SK-N-SH (cell line): ENCODE data around the gene FJX1. TPM values are rescaled to one million over a fixed set of nuclear protein-coding genes. Genes with fewer than 3 reads are reported as not detected.
A peak's percentile ranks its signal among the peaks of the same experiment; 100 is the strongest.

ENCODE experiments used
- CTCF ChIA-PET: fragments of 300-600, 350-600 bp; formaldehyde crosslinking; extraction: SDS; loops from one replicate; lab custom pipeline; 2021; lab: Yijun Ruan, JAX
- POLR2A ChIA-PET: fragments of 350-600 bp; sonication (Branson Sonifier 250); formaldehyde crosslinking; extraction: SDS; loops from one replicate; lab custom pipeline; 2020; ENCODE audit warnings: antibody characterized with exemption, inconsistent platforms; lab: Yijun Ruan, JAX
- DNase-seq: peaks from one replicate; pipeline ENCODE4 v3.0.0; 2012
- H2AFZ ChIP-seq: fragments of 200-600 bp; sonication (generic); 2 replicates; pipeline ENCODE4 v1.8.1; 2016; ENCODE audit warnings: antibody characterized with exemption, mild to moderate bottlenecking, low read depth
- H3F3A ChIP-seq: fragments of 200-600 bp; sonication (generic); replicated peaks from 2 replicates; pipeline ENCODE3; 2016; ENCODE audit warnings: antibody characterized with exemption, mild to moderate bottlenecking; ENCODE audit not compliant: insufficient read depth
- H3K27ac ChIP-seq, 2 experiments: fragments of 200-500 bp in 1 of 2; fragments of 200-600 bp in 1 of 2; sonication (Bioruptor generic) in 1 of 2; sonication (generic), shearing (Covaris generic) in 1 of 2; 2 replicates each; pipeline versions ENCODE4 v1.5.1 to v1.6.1; 2014 to 2016; ENCODE audit warnings: low read depth in 2 of 2, inconsistent platforms in 1 of 2, low read length in 1 of 2, mild to moderate bottlenecking in 1 of 2, mixed read lengths in 1 of 2
- H3K27me3 ChIP-seq: fragments of 200-600 bp; sonication (generic), shearing (Covaris generic); 2 replicates; pipeline ENCODE4 v1.6.1; 2016; ENCODE audit warnings: mixed run types; ENCODE audit not compliant: insufficient read depth
- H3K36me3 ChIP-seq, 2 experiments: fragments of 200-500 bp in 1 of 2; fragments of 200-600 bp in 1 of 2; sonication (Bioruptor generic) in 1 of 2; sonication (generic) in 1 of 2; replicated peaks in 1 of 2; 2 replicates each; pipeline versions ENCODE3 to v1.5.1; 2014 to 2016; ENCODE audit warnings: low read length in 1 of 2, mild to moderate bottlenecking in 1 of 2; ENCODE audit not compliant: insufficient read depth in 2 of 2, control insufficient read depth in 1 of 2
- H3K4me1 ChIP-seq, 2 experiments: fragments of 200-500 bp in 1 of 2; fragments of 200-600 bp in 1 of 2; sonication (Bioruptor generic) in 1 of 2; sonication (generic), shearing (Covaris generic) in 1 of 2; 2 replicates each; pipeline versions ENCODE4 v1.5.1 to v1.6.1; 2014 to 2016; ENCODE audit warnings: low read depth in 1 of 2, low read length in 1 of 2, mixed run types in 1 of 2; ENCODE audit not compliant: insufficient read depth in 2 of 2, control insufficient read depth in 1 of 2
- H3K4me2 ChIP-seq: fragments of 200-600 bp; sonication (generic), shearing (Covaris generic); 2 replicates; pipeline ENCODE4 v1.6.1; 2017; ENCODE audit warnings: mixed run types
- H3K4me3 ChIP-seq, 2 experiments: fragments of 200-500 bp in 1 of 2; fragments of 200-600 bp in 1 of 2; sonication (Bioruptor generic) in 1 of 2; sonication (generic), shearing (Covaris generic) in 1 of 2; 2 replicates each; pipeline versions ENCODE4 v1.5.1 to v1.8.1; 2014 to 2016; ENCODE audit warnings: low read depth in 2 of 2, inconsistent platforms in 1 of 2, low read length in 1 of 2, mild to moderate bottlenecking in 1 of 2, mixed read lengths in 1 of 2, moderate library complexity in 1 of 2
- H3K79me2 ChIP-seq: fragments of 200-600 bp; sonication (generic); 2 replicates; pipeline ENCODE4 v1.8.1; 2017; ENCODE audit warnings: mild to moderate bottlenecking; ENCODE audit not compliant: insufficient read depth
- H3K9ac ChIP-seq: fragments of 200-600 bp; sonication (generic); 2 replicates; pipeline ENCODE4 v1.6.1; 2017; ENCODE audit warnings: mixed run types
- H3K9me2 ChIP-seq: fragments of 200-600 bp; sonication (generic); 2 replicates; pipeline ENCODE4 v1.6.1; 2017; ENCODE audit warnings: mixed run types
- H3K9me3 ChIP-seq: fragments of 200-600 bp; sonication (generic); 2 replicates; pipeline ENCODE4 v1.6.1; 2017; ENCODE audit warnings: mixed run types, mild to moderate bottlenecking, moderate library complexity
- H4K20me1 ChIP-seq: fragments of 200-600 bp; sonication (generic); 2 replicates; pipeline ENCODE4 v1.6.1; 2017; ENCODE audit warnings: mild to moderate bottlenecking, mixed run types; ENCODE audit not compliant: insufficient read depth
- ELF1 ChIP-seq: IDR thresholded peaks from 2 replicates; pipeline ENCODE4 v1.4.0; 2012
- EP300 ChIP-seq, 2 experiments: IDR thresholded peaks; 2 replicates each; pipeline versions ENCODE4 v1.4.0 to v1.6.1; 2012; ENCODE audit warnings: borderline replicate concordance in 1 of 2, low read depth in 1 of 2, low read length in 1 of 2
- FOXJ3 ChIP-seq: sonication (generic); formaldehyde crosslinking; IDR thresholded peaks from 2 replicates; pipeline ENCODE4 v1.5.1; 2020; ENCODE audit warnings: mild to moderate bottlenecking, missing genetic modification reagents
- FOXM1 ChIP-seq: IDR thresholded peaks from 2 replicates; pipeline ENCODE4 v1.4.0; 2012; ENCODE audit warnings: low read depth, mild to moderate bottlenecking
- MXI1 ChIP-seq: IDR thresholded peaks from 2 replicates; pipeline ENCODE4 v1.6.1; 2012; ENCODE audit warnings: mild to moderate bottlenecking, low read depth, low read length, improper control_type of control experiment
- POLR2AphosphoS5 ChIP-seq: IDR thresholded peaks from 2 replicates; pipeline ENCODE4 v1.6.1; 2012; ENCODE audit warnings: low read depth, low read length
- RAD21 ChIP-seq: IDR thresholded peaks from 2 replicates; pipeline ENCODE4 v1.6.1; 2012; ENCODE audit warnings: mild to moderate bottlenecking, low read length
- RFX5 ChIP-seq: IDR thresholded peaks from 2 replicates; pipeline ENCODE4 v1.6.1; 2012; ENCODE audit warnings: mild to moderate bottlenecking, improper control_type of control experiment, low read length
- SIN3A ChIP-seq: IDR thresholded peaks from 2 replicates; pipeline ENCODE4 v1.6.1; 2012; ENCODE audit warnings: low read depth, mild to moderate bottlenecking, low read length, moderate library complexity, borderline replicate concordance
- SMC3 ChIP-seq: IDR thresholded peaks from 2 replicates; pipeline ENCODE4 v1.6.1; 2012; ENCODE audit warnings: low read depth, low read length, improper control_type of control experiment
- TEAD4 ChIP-seq: IDR thresholded peaks from 2 replicates; pipeline ENCODE4 v1.4.0; 2012; ENCODE audit warnings: mild to moderate bottlenecking, borderline replicate concordance; ENCODE audit not compliant: insufficient read depth
- YY1 ChIP-seq: IDR thresholded peaks from 2 replicates; pipeline ENCODE4 v1.4.0; 2012; ENCODE audit warnings: low read depth, mild to moderate bottlenecking
- WGBS: methylation state at CpG from one replicate; pipeline ENCODE4 v1.1.6; 2017; ENCODE audit warnings: low lambda C conversion rate; 5-methylcytosine and 5-hydroxymethylcytosine counted together
- polyA plus RNA-seq, 3 experiments: library from polyadenylated mRNA; depleted of rRNA; stranded (reverse); fragments of >200 nt; gene quantifications; 2 replicates each; pipeline ENCODE4 v1.2.3, GENCODE V29; 2012
- TF ChIP-seq, protein P1 (sequence below): fragments of 200-600 bp; sonication (generic); IDR thresholded peaks from 2 replicates; pipeline ENCODE4 v1.6.1; 2017; ENCODE audit warnings: antibody characterized with exemption, mild to moderate bottlenecking, moderate library complexity
- TF ChIP-seq, protein P2 (sequence below): IDR thresholded peaks from 2 replicates; pipeline ENCODE4; 2012
- TF ChIP-seq, protein P3 (sequence below): fragments of 150-350 bp; IDR thresholded peaks from 2 replicates; pipeline ENCODE4 v1.6.1; 2017; ENCODE audit warnings: antibody characterized with exemption, low read length, low read depth, borderline replicate concordance
- TF ChIP-seq, protein P4 (sequence below): IDR thresholded peaks from 2 replicates; pipeline ENCODE4 v1.4.0; 2012; ENCODE audit warnings: low read depth, borderline replicate concordance

The FJX1 gene
- polyA plus RNA-seq, 1 of the 3 experiments (the other 2 are of a cell fraction): 34.5 TPM

GRCh38 chr11:35615921-35616900 is 2.0 kb upstream of the FJX1 start:
- Histone ChIP-seq H4K20me1 (no peaks in the 10 kb centered on the region), H3K9me3 (no peaks in the 10 kb centered on the region), H3K9me2 (no peaks in the 10 kb centered on the region), H3K27ac (peak overlapping the region in 1 of 2 experiments; percentile 94; a peak in 2 of 4 replicates), H3K4me3 (no peak overlapping the region), H3K27me3 (no peaks in the 10 kb centered on the region), H3K36me3 (peaks cover 0 to 1% of the 10 kb centered on the region in 2 experiments), H2AFZ (no peak overlapping the region), H3K4me1 (peaks cover 24 to 35% of the 10 kb centered on the region in 2 experiments), H3F3A (peaks cover 20% of the 10 kb centered on the region), H3K4me2 (no peak overlapping the region), H3K9ac (no peak overlapping the region), H3K79me2 (peaks cover 25% of the 10 kb centered on the region)
- peak; percentile 52 for DNase-seq
- POLR2A ChIA-PET: no interaction called here
- 29% methylated on average over 8 of the region's 8 CpGs for WGBS
- TF ChIP-seq ELF1 (no peak), SMC3 (peak; percentile 70), POLR2AphosphoS5 (no peak), RAD21 (peak; percentile 90), MXI1 (no peak)
- TF ChIP-seq, protein P1, sequence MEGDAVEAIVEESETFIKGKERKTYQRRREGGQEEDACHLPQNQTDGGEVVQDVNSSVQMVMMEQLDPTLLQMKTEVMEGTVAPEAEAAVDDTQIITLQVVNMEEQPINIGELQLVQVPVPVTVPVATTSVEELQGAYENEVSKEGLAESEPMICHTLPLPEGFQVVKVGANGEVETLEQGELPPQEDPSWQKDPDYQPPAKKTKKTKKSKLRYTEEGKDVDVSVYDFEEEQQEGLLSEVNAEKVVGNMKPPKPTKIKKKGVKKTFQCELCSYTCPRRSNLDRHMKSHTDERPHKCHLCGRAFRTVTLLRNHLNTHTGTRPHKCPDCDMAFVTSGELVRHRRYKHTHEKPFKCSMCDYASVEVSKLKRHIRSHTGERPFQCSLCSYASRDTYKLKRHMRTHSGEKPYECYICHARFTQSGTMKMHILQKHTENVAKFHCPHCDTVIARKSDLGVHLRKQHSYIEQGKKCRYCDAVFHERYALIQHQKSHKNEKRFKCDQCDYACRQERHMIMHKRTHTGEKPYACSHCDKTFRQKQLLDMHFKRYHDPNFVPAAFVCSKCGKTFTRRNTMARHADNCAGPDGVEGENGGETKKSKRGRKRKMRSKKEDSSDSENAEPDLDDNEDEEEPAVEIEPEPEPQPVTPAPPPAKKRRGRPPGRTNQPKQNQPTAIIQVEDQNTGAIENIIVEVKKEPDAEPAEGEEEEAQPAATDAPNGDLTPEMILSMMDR: peak; percentile 86
- TF ChIP-seq, protein P2, sequence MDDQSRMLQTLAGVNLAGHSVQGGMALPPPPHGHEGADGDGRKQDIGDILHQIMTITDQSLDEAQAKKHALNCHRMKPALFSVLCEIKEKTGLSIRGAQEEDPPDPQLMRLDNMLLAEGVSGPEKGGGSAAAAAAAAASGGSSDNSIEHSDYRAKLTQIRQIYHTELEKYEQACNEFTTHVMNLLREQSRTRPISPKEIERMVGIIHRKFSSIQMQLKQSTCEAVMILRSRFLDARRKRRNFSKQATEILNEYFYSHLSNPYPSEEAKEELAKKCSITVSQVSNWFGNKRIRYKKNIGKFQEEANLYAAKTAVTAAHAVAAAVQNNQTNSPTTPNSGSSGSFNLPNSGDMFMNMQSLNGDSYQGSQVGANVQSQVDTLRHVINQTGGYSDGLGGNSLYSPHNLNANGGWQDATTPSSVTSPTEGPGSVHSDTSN: peak; percentile 54; the same call in 1 of the 2 replicates
- CTCF ChIA-PET: interaction anchor here (0.6 to 3.1 kb wide), 24 partner anchors 10 to 862 kb away, joined by 3 to 34 read pairs (median 3); no protein-coding TSS in a partner anchor

DNA sequence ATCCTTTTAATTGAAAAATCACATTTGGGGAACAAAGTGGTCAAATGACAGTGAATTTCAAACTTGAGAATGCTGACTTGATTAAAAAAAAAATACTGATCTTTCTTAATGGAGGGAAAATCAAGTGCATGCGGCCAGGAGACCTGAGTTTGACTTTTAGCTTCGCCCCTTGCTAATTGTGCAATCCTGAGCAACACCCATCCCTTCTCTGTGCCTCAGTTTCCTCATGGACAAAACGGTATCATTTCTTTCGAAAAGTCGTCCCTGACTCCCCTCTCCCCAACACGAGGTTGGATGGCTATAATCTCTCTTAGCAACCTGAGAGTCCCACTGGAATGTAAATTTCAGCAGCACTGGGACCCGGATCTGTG is 959 bp upstream of the FJX1 start:
- H3K9me3 ChIP-seq: no peaks in the 10 kb centered on the region
- H2AFZ ChIP-seq: 0 out of 2 replicates have a peak overlapping the region, but pooled peaks have one; percentile 2
- no peaks in the 10 kb centered on the region for H4K20me1 ChIP-seq
- H3K4me2 ChIP-seq: peak overlapping the region; percentile 88
- peak overlapping the region; percentile 81; the same call in 1 of the 2 replicates for H3K9ac ChIP-seq
- H3F3A ChIP-seq: peaks cover 31% of the 10 kb centered on the region
- WGBS: 90% methylated on average over 7 of the region's 7 CpGs
- ChIA-PET POLR2A (no interaction called here), CTCF (interaction anchor here (0.7 to 3.8 kb wide), 13 partner anchors 34 to 650 kb away, joined by 3 to 34 read pairs (median 3); no protein-coding TSS in a partner anchor)
- no peaks in the 10 kb centered on the region for H3K9me2 ChIP-seq
- peak overlapping the region in 1 of 2 experiments; percentile 71; a peak in 2 of 4 replicates for H3K4me3 ChIP-seq
- DNase-seq: no peak
- peaks cover 2 to 8% of the 10 kb centered on the region in 2 experiments for H3K36me3 ChIP-seq
- no peaks in the 10 kb centered on the region for H3K27me3 ChIP-seq
- no peak for TF ChIP-seq FOXJ3 (CRISPR knock-in tag)
- no peak for TF ChIP-seq TEAD4
- TF ChIP-seq, protein P3, sequence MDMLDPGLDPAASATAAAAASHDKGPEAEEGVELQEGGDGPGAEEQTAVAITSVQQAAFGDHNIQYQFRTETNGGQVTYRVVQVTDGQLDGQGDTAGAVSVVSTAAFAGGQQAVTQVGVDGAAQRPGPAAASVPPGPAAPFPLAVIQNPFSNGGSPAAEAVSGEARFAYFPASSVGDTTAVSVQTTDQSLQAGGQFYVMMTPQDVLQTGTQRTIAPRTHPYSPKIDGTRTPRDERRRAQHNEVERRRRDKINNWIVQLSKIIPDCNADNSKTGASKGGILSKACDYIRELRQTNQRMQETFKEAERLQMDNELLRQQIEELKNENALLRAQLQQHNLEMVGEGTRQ: no peak
- TF ChIP-seq SIN3A: no peak
- no peak for TF ChIP-seq YY1
- TF ChIP-seq, protein P4, sequence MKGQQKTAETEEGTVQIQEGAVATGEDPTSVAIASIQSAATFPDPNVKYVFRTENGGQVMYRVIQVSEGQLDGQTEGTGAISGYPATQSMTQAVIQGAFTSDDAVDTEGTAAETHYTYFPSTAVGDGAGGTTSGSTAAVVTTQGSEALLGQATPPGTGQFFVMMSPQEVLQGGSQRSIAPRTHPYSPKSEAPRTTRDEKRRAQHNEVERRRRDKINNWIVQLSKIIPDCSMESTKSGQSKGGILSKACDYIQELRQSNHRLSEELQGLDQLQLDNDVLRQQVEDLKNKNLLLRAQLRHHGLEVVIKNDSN: no peak
- no peak for TF ChIP-seq FOXM1
- no peak for TF ChIP-seq RFX5
- no peak for TF ChIP-seq EP300 (IDR thresholded peaks at IDR 0.05; ENCODE audit: borderline replicate concordance in 1 of 2, low read depth in 1 of 2, low read length in 1 of 2)
- no peak for TF ChIP-seq ELF1
- peaks cover 26 to 46% of the 10 kb centered on the region in 2 experiments for H3K4me1 ChIP-seq
- H3K79me2 ChIP-seq: peaks cover 35% of the 10 kb centered on the region
- H3K27ac ChIP-seq: peak overlapping the region; percentile 73 to 94; a peak in 3 of 4 replicates
